Prostate gland (tissue), 2 donors: ENCODE results near the gene TP53BP2.

Experiments
- CTCF ChIP-seq, 4 experiments: fragments of 200-600 bp in 2 of 4; fragments of 450-650 bp in 2 of 4; sonication (generic) in 2 of 4; IDR thresholded peaks; 1 replicate in 3 of 4; 2 replicates in 1 of 4; pipeline ENCODE4 v1.5.1; 2016 to 2019; ENCODE audit warnings: antibody characterized with exemption in 4 of 4, mild to moderate bottlenecking in 2 of 4, moderate library complexity in 2 of 4
- POLR2A ChIP-seq: fragments of 450-650 bp; IDR thresholded peaks from one replicate; pipeline ENCODE4 v1.6.1; 2016; ENCODE audit warnings: antibody characterized with exemption, mild to moderate bottlenecking

GRCh38 chr1:223860051-223860622, 14.4 kb upstream of the TP53BP2 start:
- TF ChIP-seq CTCF (IDR thresholded peaks at IDR 0.05) (no peak), POLR2A (no peak)
